Body of pancreas (tissue), 4 donors: ENCODE measurements around the gene GRIK3. TPM values are rescaled to one million over a fixed set of nuclear protein-coding genes. Genes with fewer than 3 reads are reported as not detected.

Source experiments
- ATAC-seq: fragments of 150-250 bp; one replicate; pipeline ENCODE4 v1.9.1; 2016
- DNase-seq, 4 donors: peaks; one replicate each; pipeline ENCODE4 v3.0.0-alpha.2; 2019
- H3K27ac ChIP-seq, 4 donors: fragments of 200-600 bp; sonication (generic); 1 replicate in 3 of 4; 2 replicates in 1 of 4; pipeline versions ENCODE4 v1.5.1 to v1.6.1; 2016 to 2019; ENCODE audit warnings: mild to moderate bottlenecking in 1 of 4, mixed read lengths in 1 of 4, moderate library complexity in 1 of 4
- H3K27me3 ChIP-seq, 2 donors: fragments of 200-600 bp; sonication (generic); one replicate each; pipeline ENCODE4 v1.6.0; 2016; ENCODE audit warnings: mild to moderate bottlenecking in 1 of 2
- H3K36me3 ChIP-seq, 2 donors: fragments of 200-600 bp; sonication (generic); replicated peaks in 1 of 2; 2 replicates each; pipeline ENCODE4 v1.5.1; 2016; ENCODE audit warnings: low read depth in 2 of 2; ENCODE audit not compliant: insufficient read depth in 1 of 2
- H3K4me1 ChIP-seq: fragments of 200-600 bp; sonication (generic); one replicate; pipeline ENCODE4 v1.6.0; 2016
- H3K4me3 ChIP-seq, 2 donors: fragments of 200-600 bp; sonication (generic); 1 replicate in 1 of 2; 2 replicates in 1 of 2; pipeline ENCODE4 v1.5.1; 2016 to 2019
- H3K9me3 ChIP-seq, 3 donors: fragments of 200-600 bp; sonication (generic); 1 replicate in 2 of 3; 2 replicates in 1 of 3; pipeline ENCODE4 v1.5.1; 2016
- CTCF ChIP-seq, 7 experiments: fragments of 450-650 bp in 4 of 7; fragments of 200-600 bp in 3 of 7; sonication (generic) in 3 of 7; IDR thresholded peaks; one replicate each; pipeline ENCODE4 v1.5.1; 2016 to 2019; ENCODE audit warnings: antibody characterized with exemption in 7 of 7
- POLR2A ChIP-seq, 3 donors: fragments of 450-650 bp; IDR thresholded peaks; one replicate each; pipeline ENCODE4 v1.6.1; 2016; ENCODE audit warnings: antibody characterized with exemption in 3 of 3, mild to moderate bottlenecking in 2 of 3
- WGBS, 2 donors: methylation state at CpG; one replicate each; pipeline ENCODE4 v1.1.5; 2017; 5-methylcytosine and 5-hydroxymethylcytosine counted together
- intact Hi-C: fragments of 100-400 bp; cut with DNase I; formaldehyde crosslinking; loops from one replicate; pipeline ENCODE4 v1.15.1; 2023
- total RNA-seq, 2 donors: library from RNA; depleted of rRNA; stranded (reverse); fragments of >200 nt; gene quantifications; one replicate each; pipeline ENCODE4 v1.1.0, GENCODE V29; 2016

GRIK3 gene
- total RNA-seq, 2 donors from 2014 or later: under 0.01 to 0.99 TPM

- 36 to 38% methylated on average over 7 of the region's 7 CpGs for WGBS, 2 donors
- intact Hi-C loops: no loop called here
These were observed 83.0 kb downstream of the GRIK3 start for GRCh38 chr1:36951292-36951750.

GRCh38 chr1:36950604-36951291, 83.6 kb downstream of the GRIK3 start:
- H3K9me3 ChIP-seq: no peaks in the 10 kb centered on the region
- H3K36me3 ChIP-seq: no peaks in the 10 kb centered on the region
- no peak overlapping the region for H3K27ac ChIP-seq
- DNase-seq (no peak), ATAC-seq (no peak)
- no peaks in the 10 kb centered on the region for H3K4me1 ChIP-seq
- 64 to 69% methylated on average over 8 of the region's 8 CpGs for WGBS, 2 donors
- TF ChIP-seq CTCF (IDR thresholded peaks at IDR 0.05) (no peak), POLR2A (IDR thresholded peaks at IDR 0.05) (no peak)
- no peak overlapping the region for H3K4me3 ChIP-seq
- intact Hi-C loops: no loop called here
- H3K27me3 ChIP-seq: no peaks in the 10 kb centered on the region

More at GRCh38 chr1:36951292-36951750, 83.0 kb downstream of the GRIK3 start:
- H3K4me1 ChIP-seq: no peaks in the 10 kb centered on the region
- no peak for DNase-seq
- no peaks in the 10 kb centered on the region for H3K27me3 ChIP-seq
- H3K36me3 ChIP-seq: no peaks in the 10 kb centered on the region
- no peak for ATAC-seq
- TF ChIP-seq CTCF (IDR thresholded peaks at IDR 0.05): no peak
- no peak for TF ChIP-seq POLR2A (IDR thresholded peaks at IDR 0.05)
- H3K4me3 ChIP-seq: no peak overlapping the region
- H3K27ac ChIP-seq: no peak overlapping the region
- H3K9me3 ChIP-seq: no peaks in the 10 kb centered on the region

DNA sequence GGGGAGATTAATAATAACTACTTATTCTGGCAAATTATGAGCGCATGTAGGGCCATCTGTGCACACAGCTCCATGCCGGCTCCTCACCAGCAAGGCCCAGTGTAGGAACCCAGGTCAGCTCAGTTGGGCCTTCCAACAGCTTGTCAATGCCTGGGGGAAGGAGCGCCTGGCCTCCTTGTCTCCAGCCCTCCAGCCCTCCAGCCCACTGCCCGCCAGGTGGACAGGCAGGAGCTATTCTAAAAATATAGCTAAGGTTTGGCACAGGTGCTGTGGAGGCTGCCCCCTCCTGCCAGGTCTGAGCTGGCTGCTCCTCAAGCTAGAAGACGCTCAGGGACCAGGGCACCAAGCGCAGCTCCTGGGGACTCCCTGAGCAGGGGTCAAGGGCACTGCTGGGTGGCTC, 85.7 kb downstream of the GRIK3 start:
- no peak for DNase-seq
- Histone ChIP-seq H3K4me3 (no peak overlapping the region), H3K27me3 (no peaks in the 10 kb centered on the region), H3K4me1 (no peaks in the 10 kb centered on the region), H3K36me3 (no peaks in the 10 kb centered on the region), H3K9me3 (no peaks in the 10 kb centered on the region), H3K27ac (no peak overlapping the region)
- no peak for TF ChIP-seq POLR2A (IDR thresholded peaks at IDR 0.05)
- no peak for TF ChIP-seq CTCF (IDR thresholded peaks at IDR 0.05)
- intact Hi-C loops: no loop called here
- 84% methylated on average over 6 of the region's 6 CpGs for WGBS, 2 donors
- ATAC-seq: no peak

- no peak for TF ChIP-seq CTCF (IDR thresholded peaks at IDR 0.05)
- TF ChIP-seq POLR2A (IDR thresholded peaks at IDR 0.05): no peak
- Histone ChIP-seq H3K9me3 (no peaks in the 10 kb centered on the region), H3K4me1 (no peaks in the 10 kb centered on the region), H3K27me3 (no peaks in the 10 kb centered on the region), H3K4me3 (no peak overlapping the region), H3K27ac (no peak overlapping the region), H3K36me3 (no peaks in the 10 kb centered on the region)
- intact Hi-C loops: no loop called here
- ATAC-seq (no peak), DNase-seq (no peak)
- 31 to 40% methylated on average over 2 of the region's 2 CpGs for WGBS, 2 donors
These were observed 86.2 kb downstream of the GRIK3 start for GRCh38 chr1:36948147-36948546.

DNA sequence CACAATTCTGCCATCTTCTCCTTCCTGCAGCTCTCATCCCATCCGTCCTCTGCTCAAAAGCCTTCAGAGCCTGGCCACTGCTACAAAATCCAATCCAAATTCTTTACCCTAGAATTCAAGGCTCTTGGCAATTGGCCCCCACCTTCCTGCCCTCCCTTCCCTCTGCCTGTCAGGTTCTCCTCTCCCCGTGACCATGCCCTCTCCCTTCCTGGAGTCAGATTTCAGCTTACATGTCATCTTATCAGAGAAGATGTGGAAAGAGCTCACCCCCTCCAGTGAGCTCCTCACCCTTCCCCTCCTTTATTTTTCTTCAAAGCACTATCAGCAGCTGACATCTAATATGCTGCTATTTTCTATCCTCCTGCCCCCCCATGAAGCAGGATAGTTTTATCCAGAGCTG, 86.9 kb downstream of the GRIK3 start:
- Histone ChIP-seq H3K4me1 (no peaks in the 10 kb centered on the region), H3K27me3 (no peaks in the 10 kb centered on the region), H3K4me3 (no peak overlapping the region), H3K36me3 (no peaks in the 10 kb centered on the region), H3K27ac (no peak overlapping the region), H3K9me3 (no peaks in the 10 kb centered on the region)
- no peak for DNase-seq
- ATAC-seq: no peak
- 9 to 21% methylated on average over 2 of the region's 2 CpGs for WGBS, 2 donors
- TF ChIP-seq CTCF (IDR thresholded peaks at IDR 0.05) (no peak), POLR2A (IDR thresholded peaks at IDR 0.05) (no peak)
- intact Hi-C loops: no loop called here
